Activated CD4-positive, alpha-beta T cell treated with anti-CD3 and anti-CD28 coated beads for 1 hour (primary cell): ENCODE results near the gene OLFML3.

ENCODE experiments used
- DNase-seq: peaks from one replicate; pipeline ENCODE4 v3.0.0-alpha.2; 2020

OLFML3 gene

DNA sequence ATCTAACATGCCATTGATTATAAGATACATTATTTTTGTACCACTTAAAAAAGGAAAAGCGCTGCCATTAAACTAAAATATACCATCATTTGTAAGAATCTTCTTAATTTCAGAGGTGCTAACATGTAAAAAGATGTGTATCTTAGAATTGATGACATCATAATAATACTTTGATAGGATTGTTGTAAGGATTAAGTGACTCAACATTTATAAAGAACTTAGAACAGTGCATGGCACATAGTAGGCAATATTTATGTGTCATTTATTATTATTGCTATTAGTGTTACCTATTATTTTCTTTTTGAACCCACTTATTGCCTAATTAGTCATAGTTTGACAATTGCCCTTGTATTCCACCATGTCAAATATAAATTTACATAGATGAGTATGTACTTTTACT, 28.4 kb upstream of the OLFML3 start:
- no peak for DNase-seq

DNA sequence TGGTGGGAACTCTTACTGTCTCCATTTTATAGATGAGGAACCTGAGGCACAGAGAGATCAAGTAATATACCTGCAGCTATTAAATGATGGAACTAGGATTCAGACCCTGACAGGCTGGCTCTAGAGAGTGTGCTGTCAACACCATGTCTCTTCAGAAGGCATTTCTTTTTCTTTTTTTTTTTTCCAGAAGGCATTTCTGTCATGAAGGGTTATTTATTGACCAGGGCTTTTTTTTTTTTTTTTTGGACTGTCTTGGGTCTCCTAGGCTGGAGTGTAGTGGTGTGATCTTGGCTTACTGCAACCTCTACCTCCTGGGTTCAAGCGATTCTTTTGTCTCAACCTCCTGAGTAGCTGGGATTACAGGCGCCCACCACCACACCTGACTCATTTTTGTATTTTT, 27.6 kb upstream of the OLFML3 start:
- DNase-seq = no peak

GRCh38 chr1:113957984-113958383, 21.3 kb upstream of the OLFML3 start:
- DNase-seq = no peak

GRCh38 chr1:113958691-113959090, 20.6 kb upstream of the OLFML3 start:
- no peak for DNase-seq

DNA sequence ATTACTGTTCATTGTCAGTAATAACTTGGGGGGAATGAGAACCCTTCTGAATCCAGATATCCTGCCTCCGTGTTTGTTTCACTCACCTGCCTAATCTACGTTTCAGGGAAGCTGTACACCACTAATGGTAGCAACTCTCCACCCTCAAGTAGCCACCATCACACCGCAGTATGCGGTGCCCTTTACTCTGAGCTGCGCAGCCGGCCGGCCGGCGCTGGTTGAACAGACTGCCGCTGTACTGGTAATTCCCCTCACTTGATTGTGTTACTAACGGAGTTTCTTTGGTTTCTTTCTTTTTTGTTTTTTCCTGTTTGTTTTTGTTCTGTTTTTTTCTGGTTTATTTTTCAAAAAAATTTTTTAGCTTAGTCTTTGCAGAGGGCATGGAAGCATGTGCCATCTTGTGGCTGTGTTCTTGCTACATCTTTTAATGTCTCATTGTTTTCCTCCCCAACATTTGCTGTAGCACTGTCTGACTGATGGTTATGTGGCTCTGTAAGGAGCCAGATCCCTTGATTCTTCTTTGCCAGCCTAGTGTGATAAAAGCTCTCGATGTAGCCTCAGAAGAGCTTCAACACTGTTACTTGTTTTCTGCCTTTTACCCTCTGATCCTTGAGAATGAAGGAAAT, 15.9 kb upstream of the OLFML3 start:
- no peak for DNase-seq

DNA sequence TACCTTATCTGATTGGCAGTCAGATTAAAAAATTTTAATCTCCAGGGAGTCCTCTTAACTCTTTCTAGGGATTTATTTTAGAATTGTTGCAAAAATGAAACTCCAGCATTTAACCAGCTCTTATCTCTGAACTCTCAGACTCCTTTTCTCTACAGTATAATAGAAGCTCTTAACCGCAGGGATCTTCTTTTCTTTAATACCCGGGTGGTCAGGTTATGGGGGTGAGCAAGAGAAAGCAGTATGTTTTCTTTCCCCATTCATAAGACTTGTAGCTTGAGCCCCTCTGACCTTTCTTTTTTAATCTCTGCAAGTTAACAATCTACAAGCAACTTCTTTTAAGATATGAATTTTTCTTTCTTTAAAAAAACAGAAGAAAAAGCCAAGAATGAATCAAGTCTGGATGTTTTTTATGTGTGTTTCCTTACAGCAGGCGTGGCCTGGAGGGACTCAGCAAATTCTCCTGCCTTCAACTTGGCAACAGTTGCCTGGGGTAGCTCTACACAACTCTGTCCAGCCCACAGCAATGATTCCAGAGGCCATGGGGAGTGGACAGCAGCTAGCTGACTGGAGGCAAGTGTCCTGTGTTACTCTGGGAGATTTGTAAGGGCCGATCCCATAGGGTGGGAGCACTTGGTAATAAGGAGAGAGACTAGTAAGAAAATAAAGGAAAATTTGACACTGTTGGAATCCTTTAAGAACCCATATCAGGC, 13.4 kb upstream of the OLFML3 start:
- no peak for DNase-seq

DNA sequence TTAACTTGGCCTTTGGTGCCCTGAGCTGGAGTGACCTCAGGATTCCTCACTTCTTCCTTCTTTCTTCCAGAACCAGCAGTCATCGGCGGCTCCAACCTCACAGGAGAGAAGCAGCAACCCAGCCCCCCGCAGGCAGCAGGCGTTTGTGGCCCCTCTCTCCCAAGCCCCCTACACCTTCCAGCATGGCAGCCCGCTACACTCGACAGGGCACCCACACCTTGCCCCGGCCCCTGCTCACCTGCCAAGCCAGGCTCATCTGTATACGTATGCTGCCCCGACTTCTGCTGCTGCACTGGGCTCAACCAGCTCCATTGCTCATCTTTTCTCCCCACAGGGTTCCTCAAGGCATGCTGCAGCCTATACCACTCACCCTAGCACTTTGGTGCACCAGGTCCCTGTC, 6.3 kb upstream of the OLFML3 start:
- DNase-seq = no peak

DNA sequence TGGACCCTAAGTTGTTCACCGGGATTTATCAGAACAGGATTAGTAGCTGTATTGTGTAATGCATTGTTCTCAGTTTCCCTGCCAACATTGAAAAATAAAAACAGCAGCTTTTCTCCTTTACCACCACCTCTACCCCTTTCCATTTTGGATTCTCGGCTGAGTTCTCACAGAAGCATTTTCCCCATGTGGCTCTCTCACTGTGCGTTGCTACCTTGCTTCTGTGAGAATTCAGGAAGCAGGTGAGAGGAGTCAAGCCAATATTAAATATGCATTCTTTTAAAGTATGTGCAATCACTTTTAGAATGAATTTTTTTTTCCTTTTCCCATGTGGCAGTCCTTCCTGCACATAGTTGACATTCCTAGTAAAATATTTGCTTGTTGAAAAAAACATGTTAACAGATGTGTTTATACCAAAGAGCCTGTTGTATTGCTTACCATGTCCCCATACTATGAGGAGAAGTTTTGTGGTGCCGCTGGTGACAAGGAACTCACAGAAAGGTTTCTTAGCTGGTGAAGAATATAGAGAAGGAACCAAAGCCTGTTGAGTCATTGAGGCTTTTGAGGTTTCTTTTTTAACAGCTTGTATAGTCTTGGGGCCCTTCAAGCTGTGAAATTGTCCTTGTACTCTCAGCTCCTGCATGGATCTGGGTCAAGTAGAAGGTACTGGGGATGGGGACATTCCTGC, 3.9 kb upstream of the OLFML3 start:
- DNase-seq = no peak

GRCh38 chr1:113976609-113977278, 2.5 kb upstream of the OLFML3 start:
- DNase-seq = no peak

GRCh38 chr1:113977906-113978305, 1.4 kb upstream of the OLFML3 start:
- no peak for DNase-seq

DNA sequence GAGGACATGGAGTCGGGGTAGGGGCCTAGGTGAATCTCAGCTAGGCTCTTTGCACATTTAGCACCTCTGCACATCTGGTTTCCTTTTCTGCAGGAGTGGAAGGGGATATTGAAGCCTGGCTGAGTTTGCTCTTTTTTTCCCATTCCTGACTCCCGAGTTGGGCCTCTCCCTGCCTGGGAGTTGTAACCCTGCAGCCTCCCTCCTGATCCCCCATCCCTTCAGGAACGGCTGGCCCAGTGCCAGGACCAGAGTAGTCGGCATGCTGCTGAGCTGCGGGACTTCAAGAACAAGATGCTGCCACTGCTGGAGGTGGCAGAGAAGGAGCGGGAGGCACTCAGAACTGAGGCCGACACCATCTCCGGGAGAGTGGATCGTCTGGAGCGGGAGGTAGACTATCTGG, 836 bp downstream of the OLFML3 start:
- DNase-seq = no peak

DNA sequence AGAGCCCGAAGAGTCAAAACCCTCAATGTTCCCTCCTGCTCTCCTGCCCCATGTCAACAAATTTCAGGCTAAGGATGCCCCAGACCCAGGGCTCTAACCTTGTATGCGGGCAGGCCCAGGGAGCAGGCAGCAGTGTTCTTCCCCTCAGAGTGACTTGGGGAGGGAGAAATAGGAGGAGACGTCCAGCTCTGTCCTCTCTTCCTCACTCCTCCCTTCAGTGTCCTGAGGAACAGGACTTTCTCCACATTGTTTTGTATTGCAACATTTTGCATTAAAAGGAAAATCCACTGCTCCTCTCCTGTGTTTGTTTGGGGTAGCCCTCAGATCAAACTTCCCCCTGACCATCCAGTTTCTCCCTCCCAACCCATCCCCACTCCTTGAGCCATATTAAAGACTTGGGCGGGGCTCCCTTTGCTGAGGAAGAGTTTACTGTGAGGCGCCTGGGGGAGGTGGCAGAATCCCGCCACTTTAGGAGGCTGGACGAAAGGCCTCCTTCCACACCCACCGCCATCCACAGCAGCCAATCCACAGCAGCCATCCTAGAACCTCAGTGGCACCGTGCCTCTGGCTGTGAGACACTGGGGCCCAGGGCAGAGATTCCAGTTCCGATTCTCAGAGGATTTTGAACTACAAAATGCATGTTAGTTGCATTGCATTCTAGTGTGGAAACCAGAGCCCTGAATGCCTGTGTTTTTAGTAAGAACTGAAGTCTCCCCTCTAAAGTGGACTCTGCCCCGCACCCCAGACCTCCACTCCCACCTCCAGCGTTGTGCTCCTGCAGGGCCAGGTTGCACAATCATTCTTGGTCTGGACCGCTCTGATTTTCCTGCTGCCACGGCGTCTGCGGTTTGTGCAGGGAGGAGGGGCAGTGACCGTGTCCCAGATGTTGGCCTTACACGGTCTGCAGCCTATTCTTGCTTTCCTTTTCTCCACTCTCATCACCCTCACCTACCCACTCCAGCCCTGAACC, 3.0 kb downstream of the OLFML3 start:
- DNase-seq = no peak

DNA sequence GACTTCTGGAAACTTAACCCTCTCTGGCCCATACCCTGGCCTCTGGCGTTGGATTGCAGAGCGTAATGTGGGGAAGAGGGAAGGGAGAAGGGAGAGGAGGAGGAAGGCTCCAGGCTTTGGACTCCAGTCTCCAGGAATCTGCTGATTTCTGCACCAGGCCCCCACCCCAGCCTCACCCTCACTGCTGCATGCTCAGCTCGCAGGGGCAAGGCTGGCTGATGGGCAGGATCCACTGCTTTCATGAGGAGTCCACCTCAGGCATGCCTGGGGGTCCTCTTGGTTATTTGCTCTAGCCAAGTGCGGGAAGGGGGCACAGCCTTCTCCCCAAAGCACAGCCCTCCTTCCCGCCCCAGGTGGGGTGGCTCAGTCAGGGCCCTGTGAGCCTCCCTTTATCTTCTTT, 3.7 kb downstream of the OLFML3 start:
- no peak for DNase-seq

DNA sequence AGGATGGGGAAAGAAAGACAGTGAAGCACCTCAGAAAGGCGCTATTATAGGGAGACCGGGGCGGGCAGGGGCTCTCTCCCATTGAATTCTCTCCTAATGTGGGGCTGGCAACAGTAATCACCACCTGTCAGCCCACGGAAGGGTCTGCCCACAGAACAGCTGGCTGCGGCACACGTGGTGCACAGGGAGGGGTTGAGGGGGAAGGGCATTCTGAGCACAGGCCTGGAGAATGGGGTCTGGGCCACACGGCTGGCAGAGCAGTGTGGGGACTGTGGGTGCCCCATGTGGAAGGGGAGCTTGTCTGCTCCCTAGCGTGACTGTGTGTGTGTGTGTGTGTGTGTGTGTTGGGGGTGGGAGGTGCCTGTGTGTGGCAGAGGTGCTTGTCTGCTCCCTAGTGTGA, 4.1 kb downstream of the OLFML3 start:
- DNase-seq = no peak

GRCh38 chr1:113983826-113984225, 4.6 kb downstream of the OLFML3 start:
- DNase-seq = no peak

- DNase-seq = no peak
Observed at GRCh38 chr1:113984710-113985109, 5.4 kb downstream of the OLFML3 start.

GRCh38 chr1:113986802-113987201, 7.5 kb downstream of the OLFML3 start:
- no peak for DNase-seq

- no peak for DNase-seq
Observed at GRCh38 chr1:113987259-113987658, 8.0 kb downstream of the OLFML3 start.

DNA sequence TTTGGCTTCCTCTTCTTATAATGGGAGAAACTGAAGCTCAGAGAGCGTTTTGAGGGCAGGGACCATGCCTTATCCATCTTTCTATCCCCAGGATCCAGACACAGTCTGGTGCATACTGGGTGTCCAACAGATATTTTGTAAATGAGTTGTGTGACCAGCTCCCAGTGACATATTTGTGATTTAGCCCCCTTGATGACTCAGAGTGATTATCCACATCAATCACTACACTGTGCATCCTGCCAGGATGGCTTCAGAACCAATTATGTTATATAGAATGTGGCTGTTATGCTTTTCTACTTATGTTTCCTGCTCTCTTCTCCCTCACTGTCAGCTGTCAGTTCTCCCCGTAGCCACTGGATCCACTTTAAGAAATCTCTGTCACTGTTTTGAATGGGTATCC, 11.3 kb downstream of the OLFML3 start:
- DNase-seq = no peak

DNA sequence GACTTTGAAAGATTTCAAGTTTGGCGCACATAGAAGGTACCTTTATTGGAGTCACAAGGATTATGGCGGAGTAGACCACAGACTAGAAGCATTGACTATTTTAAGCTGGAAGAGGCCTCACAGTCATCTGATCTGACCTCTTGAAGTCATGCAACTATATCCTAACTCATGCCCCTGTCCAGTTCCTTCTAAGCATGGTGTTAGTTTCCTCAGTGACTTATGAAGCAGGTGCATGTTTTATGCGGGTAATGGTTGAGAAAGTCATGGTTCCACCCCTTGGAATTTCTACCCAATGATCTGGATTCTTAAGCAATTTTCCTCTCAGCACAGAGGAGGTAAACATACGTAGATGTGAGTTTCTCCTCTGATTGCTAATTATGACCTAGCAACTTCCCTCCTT, 11.7 kb downstream of the OLFML3 start:
- DNase-seq = no peak

DNA sequence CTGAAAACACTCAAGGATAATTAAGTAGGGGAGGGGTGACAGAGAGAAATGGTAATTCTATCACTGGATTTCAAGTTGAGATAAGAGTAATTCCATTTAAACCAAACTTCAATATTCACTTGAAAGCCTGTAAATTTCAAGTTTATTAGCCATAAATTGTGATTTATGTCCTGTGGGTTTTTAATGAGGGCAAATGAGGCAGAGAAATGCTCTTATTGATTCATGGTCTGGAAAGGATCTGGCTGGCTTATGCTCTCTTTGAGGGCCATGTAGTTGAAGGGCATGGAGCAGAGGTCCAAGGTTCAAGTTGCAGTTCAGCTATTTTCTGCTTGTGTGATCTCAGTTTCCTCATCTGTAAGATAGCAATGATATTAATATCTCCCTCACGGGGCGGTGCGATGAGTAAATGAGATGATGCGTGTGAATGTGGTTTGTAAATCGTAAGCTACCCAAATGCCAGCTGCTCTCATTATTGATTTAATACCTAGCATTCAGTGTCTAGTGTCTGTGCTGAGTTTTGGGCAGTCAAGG, 12.3 kb downstream of the OLFML3 start:
- DNase-seq = no peak

DNA sequence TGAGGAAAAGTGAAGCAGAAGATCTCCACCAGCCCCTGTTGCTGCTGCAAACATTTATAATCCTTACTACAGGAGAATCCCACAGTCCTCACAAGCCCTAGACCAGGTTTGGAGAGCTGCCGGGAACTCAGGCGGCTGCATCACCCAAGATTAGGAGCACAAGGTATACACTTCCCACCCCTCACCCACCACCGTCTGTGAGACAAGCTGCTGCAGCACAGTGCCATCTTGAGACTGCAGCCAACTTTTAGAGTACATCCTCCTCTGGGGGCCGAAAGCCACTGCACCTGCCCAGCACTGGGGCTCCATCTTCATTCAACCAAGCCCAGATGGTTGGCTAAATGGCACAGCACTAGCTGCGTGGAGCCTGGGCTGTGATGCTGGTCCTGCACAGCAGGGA, 13.8 kb downstream of the OLFML3 start:
- DNase-seq = no peak
